Right ventricle myocardium inferior (tissue), 1 donor: ENCODE measurements around the gene GMPR. TPM values are rescaled to one million over a fixed set of nuclear protein-coding genes. Genes with fewer than 3 reads are reported as not detected.
"Not testable (repeated sequence)": the region's sequence is repeated elsewhere in the genome, so short reads cannot be mapped to it uniquely, and the experiment has no call there.

ENCODE experiments used
- ATAC-seq: fragments of 200-7000 bp; cut with Tn5 transposase; one replicate; pipeline ENCODE4 v1.9.1; 2020; ENCODE audit warnings: mild to moderate bottlenecking, moderate library complexity
- DNase-seq: peaks from one replicate; pipeline ENCODE4 v3.0.0; 2021; ENCODE audit errors: missing footprints
- intact Hi-C: fragments of 100-400 bp; cut with DNase I; formaldehyde crosslinking; loops from one replicate; pipeline ENCODE4 v1.11.0; 2022
- total RNA-seq: library from RNA; stranded (reverse); fragmentation: NEBNext Ultra II Directional; extraction: Animal tissue kit (Norgen Biotek cat#: 25700); gene quantifications from one replicate; pipeline ENCODE4 v1.2.1, GENCODE V29; 2021
- donor health status: DM: no; HTN: yes; CAD: no; lungs with severe emphysema.

GMPR gene
- total RNA-seq, 1 donor from 2014 or later: 125 TPM

GRCh38 chr6:16222826-16223225, 15.6 kb upstream of the GMPR start:
- no peak for ATAC-seq
- intact Hi-C loops: loop anchor here (10.0 kb wide), 1 partner anchor 52 kb away; no protein-coding TSS in a partner anchor
- DNase-seq: no peak

GRCh38 chr6:16223362-16223761, 15.0 kb upstream of the GMPR start:
- DNase-seq (no peak), ATAC-seq (no peak)
- intact Hi-C loops: loop anchor here (10.0 kb wide), 1 partner anchor 51 kb away; no protein-coding TSS in a partner anchor

- DNase-seq (no peak), ATAC-seq (no peak)
- intact Hi-C loops: loop anchor here (10.0 kb wide), 1 partner anchor 50 kb away; no protein-coding TSS in a partner anchor
Observed at GRCh38 chr6:16224409-16224808, 14.0 kb upstream of the GMPR start.

GRCh38 chr6:16225062-16225731, 13.2 kb upstream of the GMPR start:
- ATAC-seq: not testable (repeated sequence)
- intact Hi-C loops: loop anchor here (10.0 kb wide), 1 partner anchor 50 kb away; no protein-coding TSS in a partner anchor

GRCh38 chr6:16226117-16227047, 12.0 kb upstream of the GMPR start:
- intact Hi-C loops: loop anchor here (10.0 kb wide), 1 partner anchor 48 kb away; no protein-coding TSS in a partner anchor
- not testable (repeated sequence) for ATAC-seq, DNase-seq

More at GRCh38 chr6:16225062-16225731, 13.2 kb upstream of the GMPR start:
- DNase-seq: not testable (repeated sequence)

GRCh38 chr6:16227048-16227562, 11.3 kb upstream of the GMPR start:
- intact Hi-C loops: loop anchor here (10.0 kb wide), 1 partner anchor 48 kb away; no protein-coding TSS in a partner anchor
- no peak for ATAC-seq
- no peak for DNase-seq

GRCh38 chr6:16227605-16228004, 10.8 kb upstream of the GMPR start:
- intact Hi-C loops: loop anchor here (10.0 kb wide), 1 partner anchor 47 kb away; no protein-coding TSS in a partner anchor
- DNase-seq: no peak
- no peak for ATAC-seq

- DNase-seq: no peak
- intact Hi-C loops: loop anchor here (10.0 kb wide), 1 partner anchor 47 kb away; no protein-coding TSS in a partner anchor
- no peak for ATAC-seq
Observed at GRCh38 chr6:16228043-16228442, 10.3 kb upstream of the GMPR start.

GRCh38 chr6:16228709-16229665, 9.4 kb upstream of the GMPR start:
- intact Hi-C loops: loop anchor here (10.0 kb wide), 1 partner anchor 46 kb away; no protein-coding TSS in a partner anchor
- ATAC-seq: peak; percentile 53
- no peak for DNase-seq

GRCh38 chr6:16229700-16230099, 8.7 kb upstream of the GMPR start:
- DNase-seq: no peak
- ATAC-seq: peak; percentile 40
- intact Hi-C loops: loop anchor here (10.0 kb wide), 1 partner anchor 45 kb away; no protein-coding TSS in a partner anchor

GRCh38 chr6:16230953-16231352, 7.4 kb upstream of the GMPR start:
- DNase-seq (no peak), ATAC-seq (no peak)
- intact Hi-C loops: no loop called here

GRCh38 chr6:16232086-16232485, 6.3 kb upstream of the GMPR start:
- ATAC-seq: no peak
- intact Hi-C loops: no loop called here
- no peak for DNase-seq

- ATAC-seq (no peak), DNase-seq (no peak)
- intact Hi-C loops: no loop called here
Observed at GRCh38 chr6:16236009-16236501, 2.3 kb upstream of the GMPR start.

- no peak for ATAC-seq
- no peak for DNase-seq
- intact Hi-C loops: no loop called here
Observed at GRCh38 chr6:16236631-16237199, 1.7 kb upstream of the GMPR start.

- no peak for ATAC-seq
- no peak for DNase-seq
- intact Hi-C loops: no loop called here
Observed at GRCh38 chr6:16237242-16237641, 1.1 kb upstream of the GMPR start.

GRCh38 chr6:16238963-16239797, 793 bp downstream of the GMPR start:
- ATAC-seq: peak; percentile 30
- peak; percentile 87 for DNase-seq
- intact Hi-C loops: loop anchor here (1.0 to 2.0 kb wide), 2 partner anchors 38 to 82 kb away; no protein-coding TSS in a partner anchor

GRCh38 chr6:16239798-16240123, 1.4 kb downstream of the GMPR start:
- ATAC-seq (peak; percentile 77), DNase-seq (no peak)
- intact Hi-C loops: loop anchor here (1.0 to 10.0 kb wide), 3 partner anchors 38 to 525 kb away; partner anchors contain the start of gene ATXN1
